ENCODE data around the gene STYK1. TPM values are rescaled to one million over a fixed set of nuclear protein-coding genes. Genes with fewer than 3 reads are reported as not detected.

Gene STYK1
- total RNA-seq (2022; extraction: Qiagen RNA extraction; ENCODE audit: low read depth): 0.14 to 0.53 TPM (median 0.31 TPM) in 5 replicates

GRCh38 chr12:10673659-10674384 lies at the start of gene STYK1:
STYK1 (minus strand) TSS chr12:10674052; CDS start chr12:10634618, 39,434 bp downstream.

DNA sequence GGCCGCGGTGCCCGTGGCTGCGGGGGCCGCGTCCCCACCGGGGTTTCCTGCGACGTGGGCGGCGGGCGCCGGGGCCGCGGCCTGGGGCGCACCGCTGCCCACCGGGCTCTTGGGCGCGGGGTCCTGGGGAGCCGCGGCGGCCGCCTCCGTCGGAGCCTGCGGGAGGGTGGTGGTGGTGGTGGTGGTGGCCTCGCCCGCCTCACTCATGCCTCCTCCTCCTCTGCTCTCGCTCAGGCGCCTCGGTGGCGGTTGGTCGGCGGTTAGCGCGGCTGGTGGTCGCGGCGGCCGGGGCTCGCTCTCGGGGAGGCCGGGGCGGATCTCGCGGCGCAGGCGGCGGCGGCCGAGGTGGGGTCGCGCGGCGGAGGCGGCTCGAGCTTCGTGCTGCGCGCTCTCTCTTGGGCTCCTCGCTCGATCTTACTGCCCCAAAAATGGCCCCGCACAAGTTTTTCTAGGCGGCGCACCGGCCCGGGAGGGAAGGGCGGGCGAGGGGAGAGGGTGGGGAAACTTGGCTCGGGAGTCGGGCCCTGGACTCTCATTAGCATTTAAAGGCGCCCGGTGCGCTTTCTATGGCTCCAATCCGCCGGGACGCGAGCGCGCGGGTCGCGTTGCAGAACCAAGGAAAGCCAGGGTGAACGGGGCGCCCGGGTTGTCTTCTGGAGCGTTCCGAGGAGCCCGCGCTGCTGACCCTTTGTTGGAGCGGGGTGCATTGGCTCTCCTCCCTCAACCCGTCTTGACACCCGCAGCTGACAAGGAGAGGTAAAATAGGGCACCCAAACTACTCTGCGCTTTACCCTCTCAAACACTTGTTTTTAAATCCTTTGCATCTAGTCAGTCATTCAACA lies 49.3 kb upstream of the STYK1 start, which contains the start of gene YBX3:
YBX3 (minus strand) TSS at position 419 of the 842 bp plus-strand sequence; CDS start at position 207, 212 bp downstream.

GRCh38 chr12:10613349-10614055 lies 60.4 kb downstream of the STYK1 start, which contains the start of gene MAGOHB:
MAGOHB (minus strand) TSS chr12:10613609; CDS start chr12:10613532, 77 bp downstream.

Other genes starting within 250 kb of the STYK1 start
- gene KLRC2, start 238.0 kb downstream of the STYK1 start, total RNA-seq (2022; extraction: Qiagen RNA extraction; ENCODE audit: low read depth): 0.85 to 2.1 TPM (median 1.4 TPM) in 5 replicates
- 0.09 TPM in 1 of 5 replicates, not detected in the others for gene KLRC1, start 220.7 kb downstream of the STYK1 start, total RNA-seq (2022; extraction: Qiagen RNA extraction; ENCODE audit: low read depth)
- gene EIF2S3B, start 168.2 kb downstream of the STYK1 start, total RNA-seq (2022; extraction: Qiagen RNA extraction; ENCODE audit: low read depth): 0.34 to 1.2 TPM (median 0.48 TPM) in 5 replicates
- 44.3 to 79.8 TPM (median 49.1 TPM) in 5 replicates for gene MAGOHB, start 60.4 kb downstream of the STYK1 start, total RNA-seq (2022; extraction: Qiagen RNA extraction; ENCODE audit: low read depth)
- gene YBX3, start 49.3 kb upstream of the STYK1 start, total RNA-seq (2022; extraction: Qiagen RNA extraction; ENCODE audit: low read depth): 252 to 314 TPM (median 266 TPM) in 5 replicates
- not detected in 5 replicates for gene TAS2R7, start 128.6 kb upstream of the STYK1 start, total RNA-seq (2022; extraction: Qiagen RNA extraction; ENCODE audit: low read depth)
- not detected in 5 replicates for gene TAS2R8, start 133.2 kb upstream of the STYK1 start, total RNA-seq (2022; extraction: Qiagen RNA extraction; ENCODE audit: low read depth)
- gene TAS2R9, start 136.1 kb upstream of the STYK1 start, total RNA-seq (2022; extraction: Qiagen RNA extraction; ENCODE audit: low read depth): not detected in 5 replicates
- gene TAS2R10, start 152.3 kb upstream of the STYK1 start, total RNA-seq (2022; extraction: Qiagen RNA extraction; ENCODE audit: low read depth): 0.19 TPM in 1 of 5 replicates, not detected in the others
- 1.2 to 2.5 TPM (median 1.9 TPM) in 5 replicates for gene PRR4, start 175.4 kb upstream of the STYK1 start, total RNA-seq (2022; extraction: Qiagen RNA extraction; ENCODE audit: low read depth)
- gene PRH1, start 210.2 kb upstream of the STYK1 start, total RNA-seq (2022; extraction: Qiagen RNA extraction; ENCODE audit: low read depth): 2.2 to 5.4 TPM (median 2.9 TPM) in 5 replicates
- not detected in 5 replicates for gene TAS2R13, start 235.5 kb upstream of the STYK1 start, total RNA-seq (2022; extraction: Qiagen RNA extraction; ENCODE audit: low read depth)